Measurements from ENCODE around the gene SRD5A3. TPM values are rescaled to one million over a fixed set of nuclear protein-coding genes. Genes with fewer than 3 reads are reported as not detected.
A peak's percentile ranks its signal among the peaks of the same experiment; 100 is the strongest.

Gene SRD5A3
- total RNA-seq, 1 experiment from 2014 or later: 39.6 TPM

- H3K36me3 Mint-ChIP-seq (ENCODE audit: insufficient read depth, unreplicated experiment): peaks cover 5% of the 10 kb centered on the region
- no peak overlapping the region for H3K4me3 Mint-ChIP-seq (ENCODE audit: low read depth, unreplicated experiment)
- H3K27ac Mint-ChIP-seq (ENCODE audit: unreplicated experiment): peak overlapping the region; percentile 89
- peaks cover 41% of the 10 kb centered on the region for H3K4me1 Mint-ChIP-seq (ENCODE audit: low read depth, unreplicated experiment)
- peaks cover 8% of the 10 kb centered on the region for H3K9me3 Mint-ChIP-seq (ENCODE audit: low read depth, unreplicated experiment)
- TF ChIP-seq, protein P1, sequence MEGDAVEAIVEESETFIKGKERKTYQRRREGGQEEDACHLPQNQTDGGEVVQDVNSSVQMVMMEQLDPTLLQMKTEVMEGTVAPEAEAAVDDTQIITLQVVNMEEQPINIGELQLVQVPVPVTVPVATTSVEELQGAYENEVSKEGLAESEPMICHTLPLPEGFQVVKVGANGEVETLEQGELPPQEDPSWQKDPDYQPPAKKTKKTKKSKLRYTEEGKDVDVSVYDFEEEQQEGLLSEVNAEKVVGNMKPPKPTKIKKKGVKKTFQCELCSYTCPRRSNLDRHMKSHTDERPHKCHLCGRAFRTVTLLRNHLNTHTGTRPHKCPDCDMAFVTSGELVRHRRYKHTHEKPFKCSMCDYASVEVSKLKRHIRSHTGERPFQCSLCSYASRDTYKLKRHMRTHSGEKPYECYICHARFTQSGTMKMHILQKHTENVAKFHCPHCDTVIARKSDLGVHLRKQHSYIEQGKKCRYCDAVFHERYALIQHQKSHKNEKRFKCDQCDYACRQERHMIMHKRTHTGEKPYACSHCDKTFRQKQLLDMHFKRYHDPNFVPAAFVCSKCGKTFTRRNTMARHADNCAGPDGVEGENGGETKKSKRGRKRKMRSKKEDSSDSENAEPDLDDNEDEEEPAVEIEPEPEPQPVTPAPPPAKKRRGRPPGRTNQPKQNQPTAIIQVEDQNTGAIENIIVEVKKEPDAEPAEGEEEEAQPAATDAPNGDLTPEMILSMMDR (IDR thresholded peaks at IDR 0.05; ENCODE audit: unreplicated experiment): no peak
- peak; percentile 4 for DNase-seq
- CTCF ChIA-PET: interaction anchor here (1.0 kb wide), 1 partner anchor 358 kb away, joined by 4 read pairs; no protein-coding TSS in a partner anchor
- BruUV-seq (replicated peaks): no TSS peak
- intact Hi-C loops (cut with micrococcal nuclease; ENCODE audit: unreplicated experiment): loop anchor here (10.0 kb wide), 1 partner anchor 226 kb away; no protein-coding TSS in a partner anchor
- no peaks in the 10 kb centered on the region for H3K27me3 Mint-ChIP-seq (ENCODE audit: unreplicated experiment)
These were observed 17.0 kb upstream of the SRD5A3 start for GRCh38 chr4:55329012-55329411.

GRCh38 chr4:55330241-55330640 lies 15.8 kb upstream of the SRD5A3 start:
- CTCF ChIA-PET: interaction anchor here (0.8 to 1.2 kb wide), 4 partner anchors 11 to 217 kb away, joined by 3 to 9 read pairs (median 3); partner anchors contain the start of genes CLOCK and SRD5A3
- Mint-ChIP-seq H3K4me3 (ENCODE audit: low read depth, unreplicated experiment) (no peak overlapping the region), H3K27me3 (ENCODE audit: unreplicated experiment) (no peaks in the 10 kb centered on the region), H3K36me3 (ENCODE audit: insufficient read depth, unreplicated experiment) (peaks cover 5% of the 10 kb centered on the region), H3K9me3 (ENCODE audit: low read depth, unreplicated experiment) (peaks cover 2% of the 10 kb centered on the region), H3K4me1 (ENCODE audit: low read depth, unreplicated experiment) (peaks cover 29% of the 10 kb centered on the region), H3K27ac (ENCODE audit: unreplicated experiment) (peak overlapping the region; percentile 89)
- BruUV-seq (replicated peaks): no TSS peak
- TF ChIP-seq, protein P1 (IDR thresholded peaks at IDR 0.05; ENCODE audit: unreplicated experiment): no peak
- intact Hi-C loops (cut with micrococcal nuclease; ENCODE audit: unreplicated experiment): no loop called here
- DNase-seq: peak; percentile 15

DNA sequence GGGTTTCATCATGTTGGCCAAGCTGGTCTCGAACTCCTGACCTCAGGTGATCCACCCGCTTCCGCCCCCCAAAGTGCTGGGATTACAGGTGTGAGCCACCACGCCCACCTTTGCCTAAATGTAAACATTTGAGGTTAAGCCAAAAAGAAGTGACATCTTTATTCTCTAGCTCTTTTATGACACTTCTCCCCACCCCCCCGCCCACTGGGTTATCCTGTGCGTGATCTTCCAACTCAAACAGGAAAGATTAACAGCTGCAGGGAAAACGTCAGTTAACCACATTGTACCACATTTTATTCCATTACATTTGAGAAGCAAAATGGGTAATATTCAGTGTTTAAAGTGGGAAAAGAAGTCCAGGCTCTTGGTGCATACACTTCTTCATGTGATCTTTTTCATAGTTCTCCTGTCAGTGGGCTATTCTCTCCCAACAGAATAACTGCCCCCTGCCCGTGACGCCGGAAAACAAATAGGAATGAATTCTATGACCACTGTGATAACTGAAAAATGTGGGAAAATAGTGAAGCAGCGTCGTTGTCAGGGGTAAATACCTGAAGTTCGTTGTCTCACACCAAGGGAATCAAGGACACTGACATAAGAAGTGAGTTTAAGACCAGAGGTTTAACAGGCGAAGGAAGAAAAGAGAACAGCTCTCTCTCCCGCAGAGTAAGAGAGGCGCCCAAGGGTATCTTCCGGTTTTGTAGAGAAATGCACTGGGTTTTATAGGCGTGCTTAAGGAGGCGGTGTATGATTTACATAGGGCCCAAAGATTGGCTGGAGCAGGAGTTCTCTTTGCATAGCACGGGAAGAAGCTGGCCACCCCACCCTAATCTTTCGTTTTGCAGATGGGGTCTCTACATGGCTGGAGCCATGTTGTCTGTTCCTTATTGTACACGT lies 9.7 kb upstream of the SRD5A3 start:
- Mint-ChIP-seq H3K27me3 (ENCODE audit: unreplicated experiment) (no peaks in the 10 kb centered on the region), H3K9me3 (ENCODE audit: low read depth, unreplicated experiment) (peaks cover 2% of the 10 kb centered on the region), H3K4me3 (ENCODE audit: low read depth, unreplicated experiment) (no peak overlapping the region), H3K27ac (ENCODE audit: unreplicated experiment) (no peak overlapping the region), H3K4me1 (ENCODE audit: low read depth, unreplicated experiment) (no peaks in the 10 kb centered on the region), H3K36me3 (ENCODE audit: insufficient read depth, unreplicated experiment) (no peaks in the 10 kb centered on the region)
- TF ChIP-seq, protein P1 (IDR thresholded peaks at IDR 0.05; ENCODE audit: unreplicated experiment): no peak
- intact Hi-C loops (cut with micrococcal nuclease; ENCODE audit: unreplicated experiment): no loop called here
- DNase-seq: no peak
- no TSS peak for BruUV-seq (replicated peaks)
- CTCF ChIA-PET: interaction anchor here (0.6 kb wide), 1 partner anchor 23 kb away, joined by 4 read pairs; no protein-coding TSS in a partner anchor

GRCh38 chr4:55337944-55338343 lies 8.1 kb upstream of the SRD5A3 start:
- Mint-ChIP-seq H3K9me3 (ENCODE audit: low read depth, unreplicated experiment) (peaks cover 2% of the 10 kb centered on the region), H3K27me3 (ENCODE audit: unreplicated experiment) (no peaks in the 10 kb centered on the region), H3K4me1 (ENCODE audit: low read depth, unreplicated experiment) (no peaks in the 10 kb centered on the region), H3K4me3 (ENCODE audit: low read depth, unreplicated experiment) (no peak overlapping the region), H3K27ac (ENCODE audit: unreplicated experiment) (no peak overlapping the region), H3K36me3 (ENCODE audit: insufficient read depth, unreplicated experiment) (no peaks in the 10 kb centered on the region)
- intact Hi-C loops (cut with micrococcal nuclease; ENCODE audit: unreplicated experiment): no loop called here
- TF ChIP-seq, protein P1 (IDR thresholded peaks at IDR 0.05; ENCODE audit: unreplicated experiment): no peak
- DNase-seq: no peak
- BruUV-seq (replicated peaks): no TSS peak
- CTCF ChIA-PET: no interaction called here

Data from Calu3 (cell line).